NCI-H146 (cell line): ENCODE results near the gene ETV6.
"Not testable (repeated sequence)": the region's sequence is repeated elsewhere in the genome, so short reads cannot be mapped to it uniquely, and the experiment has no call there.

Experiments used
- DNase-seq: peaks from one replicate; lab custom pipeline; 2025; lab: John Stamatoyannopoulos, UW

Gene ETV6

GRCh38 chr12:11668611-11669010 is 19.1 kb downstream of the ETV6 start:
- no peak for DNase-seq

- DNase-seq: no peak
Observed at GRCh38 chr12:11669348-11669747, 19.9 kb downstream of the ETV6 start.

DNA sequence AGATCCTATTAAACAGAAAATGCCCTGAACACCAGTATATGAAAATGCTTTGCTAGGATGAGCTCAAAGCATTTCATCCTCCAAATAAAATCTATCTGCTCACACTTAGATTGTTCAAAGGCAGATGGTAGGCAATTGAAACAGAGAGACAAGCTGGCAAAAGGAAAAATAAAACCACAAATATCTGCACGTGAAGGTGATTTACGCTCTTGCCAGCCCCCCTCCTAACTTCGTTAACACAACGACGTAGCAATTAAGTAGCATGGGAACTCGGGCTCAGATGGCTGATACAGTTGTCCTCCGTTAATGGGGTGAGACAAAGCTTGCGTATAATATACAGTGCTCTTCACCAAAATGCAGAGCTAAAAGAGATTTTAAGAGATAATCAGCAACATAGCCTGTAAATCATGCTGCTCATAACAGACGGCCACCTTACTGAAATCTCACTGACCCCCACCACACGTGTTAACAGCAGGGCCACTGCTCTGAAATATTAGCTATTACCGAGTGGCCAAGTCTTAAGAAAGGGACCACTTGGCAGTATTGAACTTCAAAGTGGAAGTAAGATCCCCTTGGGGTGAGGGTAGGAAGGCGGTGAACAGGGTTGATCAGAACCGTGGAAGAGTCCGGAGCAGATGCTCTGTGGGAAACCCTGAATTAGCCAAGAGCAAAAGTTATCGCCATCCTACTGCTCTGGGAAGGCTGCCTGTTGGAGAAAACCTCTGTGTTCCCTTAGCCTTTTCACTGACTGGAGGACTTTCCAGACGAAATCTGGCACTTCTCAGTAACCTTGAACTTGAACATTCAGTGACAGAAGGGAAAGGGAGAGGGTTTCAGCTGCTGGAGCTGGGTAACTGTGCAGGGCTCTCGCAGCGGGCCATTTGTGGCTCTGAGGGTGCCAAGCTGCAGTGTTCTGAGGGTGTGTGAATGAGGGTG is 23.1 kb downstream of the ETV6 start:
- DNase-seq: no peak

DNA sequence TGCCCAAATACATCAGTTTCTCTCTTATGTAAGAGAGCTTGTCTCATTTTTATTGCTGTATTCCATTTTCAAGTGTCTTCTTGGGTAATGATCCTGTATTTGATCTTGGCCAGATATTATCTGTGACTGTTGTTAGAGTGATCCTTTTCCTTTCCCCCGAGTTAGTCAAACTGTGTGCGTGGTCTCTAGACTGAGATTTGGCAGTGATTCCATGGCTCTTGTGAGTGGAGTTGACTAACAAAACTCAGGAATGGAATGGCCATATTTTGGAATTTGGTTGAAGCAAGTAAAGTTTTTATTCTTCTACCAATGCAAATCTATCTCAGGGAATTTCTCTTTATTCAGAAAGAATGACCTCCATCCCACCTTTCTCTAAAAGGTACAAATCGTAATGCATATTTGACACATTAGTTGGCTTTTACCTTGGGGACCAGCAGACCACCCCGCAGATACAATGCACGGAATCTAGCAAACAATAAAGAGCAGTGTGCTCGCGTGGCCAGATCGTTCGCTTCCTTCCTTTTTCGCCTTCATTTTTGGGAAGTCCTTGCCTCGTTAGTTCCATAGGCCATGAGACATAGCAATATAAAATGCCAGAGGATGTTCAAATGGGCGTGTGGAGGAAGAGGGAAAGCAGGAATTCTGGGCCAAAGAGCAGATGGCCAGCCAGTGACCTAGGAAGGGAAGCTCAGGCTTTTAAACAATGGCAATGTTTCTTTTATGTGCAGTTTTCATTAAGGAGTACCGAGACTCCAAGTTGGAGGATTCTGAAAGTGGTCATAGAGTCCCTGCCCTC is 24.4 kb downstream of the ETV6 start:
- no peak for DNase-seq

DNA sequence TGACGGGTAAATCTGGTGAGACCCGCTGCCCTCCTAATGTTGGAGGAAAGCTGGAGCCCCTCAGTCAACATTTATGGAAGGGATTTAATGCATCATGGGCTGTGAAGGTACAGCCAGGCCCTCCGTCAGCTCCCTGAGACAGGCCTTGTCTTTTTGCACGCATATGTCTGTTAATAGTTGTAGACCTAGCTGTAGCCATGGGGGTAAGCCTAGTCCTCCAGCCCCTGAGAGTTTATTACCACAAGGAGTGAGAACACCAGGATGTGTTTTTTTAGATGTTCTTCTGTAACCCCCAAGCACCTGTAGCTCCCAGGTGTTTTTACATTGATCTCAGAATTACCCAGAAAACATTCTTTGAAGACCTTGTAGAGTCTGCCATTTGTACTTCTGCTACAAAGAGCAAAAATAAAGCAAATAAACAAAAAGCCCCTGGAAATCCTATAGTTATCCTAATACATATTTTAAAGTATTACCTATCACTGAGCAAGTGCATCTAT is 25.5 kb downstream of the ETV6 start:
- no peak for DNase-seq

- no peak for DNase-seq
Observed at GRCh38 chr12:11676052-11676451, 26.6 kb downstream of the ETV6 start.

DNA sequence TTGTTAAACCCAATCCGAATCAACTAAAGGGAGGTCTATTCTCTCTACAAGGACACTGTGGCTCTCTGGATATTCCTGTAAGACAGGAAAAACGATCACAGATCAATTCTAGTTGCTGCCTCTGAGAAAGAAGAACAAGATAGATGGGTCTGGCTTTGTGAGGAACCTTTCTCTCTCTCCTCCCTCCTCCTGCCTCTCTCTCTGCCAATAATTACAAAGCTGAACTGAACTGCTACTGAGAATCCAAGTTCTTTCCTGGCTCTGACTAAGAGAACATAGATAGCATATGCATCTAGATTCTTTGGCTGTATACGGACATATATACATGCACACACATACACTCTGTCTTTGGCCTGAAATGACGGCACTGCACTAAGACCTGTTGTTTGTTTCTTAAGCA is 27.6 kb downstream of the ETV6 start:
- no peak for DNase-seq

GRCh38 chr12:11677752-11678151 is 28.3 kb downstream of the ETV6 start:
- no peak for DNase-seq

DNA sequence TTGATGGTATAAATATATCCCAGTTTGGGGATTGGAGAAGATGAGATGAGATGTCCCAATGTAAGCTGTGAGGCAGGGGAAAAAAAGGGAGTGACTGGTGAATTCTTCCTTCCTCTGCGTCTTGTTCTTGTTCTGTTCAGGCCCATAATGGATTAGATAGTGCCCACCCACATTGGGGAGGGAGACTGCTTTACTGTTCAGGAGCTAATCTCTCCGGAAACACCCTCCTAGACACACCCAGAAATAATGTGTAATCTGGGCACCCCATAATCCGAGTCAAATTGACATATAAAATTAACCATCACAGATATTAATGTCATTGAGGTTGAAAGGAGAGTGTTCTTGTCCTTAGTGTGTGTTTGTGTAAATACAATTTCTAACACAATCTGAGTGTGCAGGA is 29.3 kb downstream of the ETV6 start:
- DNase-seq: no peak

GRCh38 chr12:11681207-11681606 is 31.7 kb downstream of the ETV6 start:
- no peak for DNase-seq

- not testable (repeated sequence) for DNase-seq
Observed at GRCh38 chr12:11681695-11682094, 32.2 kb downstream of the ETV6 start.

DNA sequence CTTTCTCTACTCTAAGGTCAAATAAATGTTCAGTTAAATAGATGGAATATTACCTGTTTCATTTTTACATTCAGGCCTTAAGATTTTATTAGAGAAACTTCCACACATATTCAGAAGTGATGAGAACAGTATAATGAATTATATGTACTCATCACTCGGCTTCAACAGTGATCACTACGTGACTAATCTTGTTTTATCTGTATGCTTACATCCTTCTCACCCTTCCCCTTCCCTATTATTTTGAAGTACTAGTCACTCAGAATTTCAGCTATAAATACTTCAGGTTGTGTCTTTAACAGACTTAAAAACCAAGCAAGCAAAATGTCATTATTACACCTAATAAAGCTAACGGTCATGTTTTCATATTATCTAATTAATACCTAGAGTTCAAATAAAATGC is 34.9 kb downstream of the ETV6 start:
- DNase-seq: no peak

- DNase-seq: no peak
Observed at GRCh38 chr12:11684811-11685210, 35.3 kb downstream of the ETV6 start.

- no peak for DNase-seq
Observed at GRCh38 chr12:11685316-11685715, 35.8 kb downstream of the ETV6 start.

GRCh38 chr12:11685716-11686115 is 36.2 kb downstream of the ETV6 start:
- no peak for DNase-seq

GRCh38 chr12:11686120-11686519 is 36.6 kb downstream of the ETV6 start:
- peak; percentile 98 for DNase-seq

GRCh38 chr12:11687528-11687927 is 38.1 kb downstream of the ETV6 start:
- no peak for DNase-seq

DNA sequence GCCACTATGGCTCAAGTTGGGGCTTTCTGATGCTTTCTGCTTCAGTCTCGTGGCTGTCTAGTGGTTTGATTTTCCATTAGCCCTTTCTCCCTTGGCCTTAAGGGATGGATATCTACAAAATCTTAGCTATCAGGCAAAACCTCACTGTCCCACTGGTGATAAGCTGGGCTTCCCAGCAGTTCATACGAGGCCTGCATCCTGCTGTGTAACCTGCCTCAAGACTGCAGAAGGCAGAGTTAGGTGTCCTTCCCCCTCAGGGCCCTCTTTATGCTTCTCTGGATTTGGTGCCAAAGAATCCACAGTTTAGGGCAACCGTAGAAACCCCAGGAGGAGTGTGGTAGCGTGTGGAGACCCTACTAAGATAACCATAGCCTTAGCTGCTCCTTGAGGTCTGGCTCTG is 38.9 kb downstream of the ETV6 start:
- DNase-seq: no peak

DNA sequence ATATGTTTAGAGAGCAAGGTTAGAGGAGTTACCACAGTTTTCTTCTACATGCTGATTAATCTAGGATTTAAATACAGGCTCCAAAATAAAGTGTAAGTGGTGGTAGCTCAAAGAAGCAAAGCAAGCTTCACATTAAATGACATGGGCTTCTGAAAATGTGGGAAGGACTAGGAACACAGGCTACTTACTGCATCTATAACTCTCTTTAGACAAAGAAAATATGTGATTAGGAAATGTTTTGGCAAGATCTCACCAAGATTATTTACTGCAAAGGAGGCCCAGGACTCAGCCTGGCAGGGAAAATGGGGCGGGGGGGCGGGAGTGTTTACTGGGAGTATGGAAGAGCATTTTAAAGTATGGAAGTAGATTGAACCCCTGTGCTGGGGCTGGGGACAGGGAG is 39.4 kb downstream of the ETV6 start:
- no peak for DNase-seq

DNA sequence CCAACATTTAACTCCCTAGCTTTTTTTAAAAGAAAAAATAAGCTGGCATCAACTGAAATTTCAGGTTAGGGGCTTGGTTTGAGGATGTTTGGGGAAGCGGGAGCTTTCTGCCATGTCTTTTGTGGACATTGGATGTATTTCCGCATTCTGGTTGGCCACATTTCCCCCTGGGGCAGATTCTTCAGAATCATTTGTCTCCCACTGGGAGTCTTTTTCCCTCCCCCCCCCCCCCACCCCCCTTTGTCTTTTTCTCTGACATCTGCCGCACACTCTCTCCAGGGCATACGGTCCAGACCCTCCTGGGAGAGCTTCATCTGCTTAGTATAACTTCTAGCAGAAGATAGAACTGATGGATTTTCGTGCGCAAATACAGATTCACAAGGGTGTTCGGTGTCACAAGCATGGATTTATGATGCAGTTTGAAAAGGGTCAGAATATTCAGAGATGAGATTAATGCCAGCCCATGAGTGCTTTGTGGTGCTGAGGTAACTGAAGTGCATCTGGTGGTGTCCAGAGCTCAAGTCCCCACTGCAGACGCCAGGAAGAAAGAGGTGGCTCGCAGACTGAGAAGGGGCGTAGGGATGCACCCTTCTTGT is 40.2 kb downstream of the ETV6 start:
- peak; percentile 86 for DNase-seq

- no peak for DNase-seq
Observed at GRCh38 chr12:11693067-11693466, 43.6 kb downstream of the ETV6 start.

DNA sequence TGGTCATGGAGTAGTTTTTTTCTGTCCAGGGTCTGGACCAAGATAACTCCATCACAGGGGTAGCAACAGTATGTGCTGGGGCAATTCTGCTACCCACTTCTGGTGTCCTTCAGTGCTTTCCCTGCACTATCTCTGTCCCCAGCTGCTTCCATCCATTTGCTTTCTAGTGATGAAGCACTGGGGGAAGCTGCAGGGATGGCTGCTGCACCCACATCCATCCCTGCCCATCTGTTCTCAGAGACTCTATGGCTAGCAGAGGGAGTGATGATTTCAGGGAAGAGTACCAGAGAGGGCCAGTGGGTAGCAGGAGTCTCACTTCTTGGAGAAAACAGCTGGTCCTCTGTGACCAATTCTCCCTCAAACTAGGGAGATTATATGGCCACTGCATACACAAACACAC is 44.1 kb downstream of the ETV6 start:
- DNase-seq: no peak

DNA sequence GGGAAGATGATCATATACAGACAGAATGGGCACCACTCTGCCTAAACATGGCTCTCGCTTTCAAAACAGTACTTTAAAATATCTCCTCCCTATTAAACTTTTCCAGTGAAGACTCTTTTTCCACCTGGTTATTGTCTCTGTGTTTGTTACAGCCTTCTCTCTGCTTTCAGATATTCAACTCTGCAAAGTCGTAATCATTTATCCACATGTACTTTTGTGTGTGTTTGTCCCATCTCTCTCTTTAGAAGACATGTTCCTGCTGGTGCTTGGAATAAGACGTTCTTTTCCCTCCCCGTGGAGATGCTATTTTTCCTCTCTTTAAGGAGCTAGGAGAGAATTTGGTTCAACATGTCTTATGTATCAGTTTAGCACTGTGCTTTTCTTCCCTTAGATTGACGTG is 45.1 kb downstream of the ETV6 start:
- DNase-seq: no peak
